Activated T-helper 17 cell treated with anti-CD3 and anti-CD28 coated beads, Interleukin-2, amount 50 U/mL, for 72 hours (primary cell): Measurements from ENCODE around the gene NGRN. TPM values are rescaled to one million over a fixed set of nuclear protein-coding genes. Genes with fewer than 3 reads are reported as not detected.
A peak's percentile ranks its signal among the peaks of the same experiment; 100 is the strongest.

ENCODE experiments used
- ATAC-seq: fragments of 150-1000 bp; cut with Tn5 transposase; replicated peaks from 2 replicates; pipeline ENCODE4 v1.10.0; 2021; ENCODE audit warnings: mild to moderate bottlenecking, moderate library complexity
- H3K27ac Mint-ChIP-seq: one replicate; pipeline ENCODE4 v1.8.0; 2022; ENCODE audit warnings: mixed read lengths
- H3K27me3 Mint-ChIP-seq: one replicate; pipeline ENCODE4 v1.8.0; 2022; ENCODE audit warnings: mixed read lengths
- H3K36me3 Mint-ChIP-seq: one replicate; pipeline ENCODE4 v1.8.0; 2022; ENCODE audit warnings: low read depth, mild to moderate bottlenecking, mixed read lengths
- H3K4me1 Mint-ChIP-seq: one replicate; pipeline ENCODE4 v1.8.0; 2022; ENCODE audit warnings: mixed read lengths
- H3K4me3 Mint-ChIP-seq: one replicate; pipeline ENCODE4 v1.8.0; 2022; ENCODE audit warnings: mild to moderate bottlenecking, mixed read lengths
- H3K9me3 Mint-ChIP-seq: one replicate; pipeline ENCODE4 v1.8.0; 2022; ENCODE audit warnings: mixed read lengths
- total RNA-seq, 2 donors: library from RNA; stranded (reverse); gene quantifications; one replicate each; pipeline ENCODE4 v1.2.3, GENCODE V29; 2022

The NGRN gene
- total RNA-seq, 2 donors from 2014 or later = 22.4 to 31.1 TPM

DNA sequence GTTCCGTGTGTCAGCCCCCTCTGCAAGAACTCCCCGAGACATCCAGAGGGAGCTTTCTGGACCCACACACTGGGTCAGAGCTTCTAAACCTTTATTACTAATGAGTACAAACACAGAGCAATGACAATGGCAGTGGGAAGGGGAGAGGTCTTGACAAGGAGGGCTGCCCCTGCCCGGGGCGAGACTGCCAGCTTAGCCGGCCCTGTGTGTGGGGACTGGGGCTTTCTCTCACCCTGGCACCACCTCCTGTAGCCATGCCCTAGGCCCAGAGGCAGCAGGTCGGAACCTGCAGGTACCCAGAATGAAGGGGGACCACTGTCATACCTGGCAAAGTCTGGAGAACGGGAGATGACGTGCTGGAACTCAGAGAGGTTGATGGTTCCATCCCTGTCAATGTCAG, 34.9 kb upstream of the NGRN start:
- H3K4me1 Mint-ChIP-seq = peaks cover 14% of the 10 kb centered on the region
- no peaks in the 10 kb centered on the region for H3K27me3 Mint-ChIP-seq
- peaks cover 65% of the 10 kb centered on the region for H3K36me3 Mint-ChIP-seq
- H3K27ac Mint-ChIP-seq = peak overlapping the region; percentile 90
- no peaks in the 10 kb centered on the region for H3K9me3 Mint-ChIP-seq
- ATAC-seq = no peak
- peak overlapping the region; percentile 98 for H3K4me3 Mint-ChIP-seq

DNA sequence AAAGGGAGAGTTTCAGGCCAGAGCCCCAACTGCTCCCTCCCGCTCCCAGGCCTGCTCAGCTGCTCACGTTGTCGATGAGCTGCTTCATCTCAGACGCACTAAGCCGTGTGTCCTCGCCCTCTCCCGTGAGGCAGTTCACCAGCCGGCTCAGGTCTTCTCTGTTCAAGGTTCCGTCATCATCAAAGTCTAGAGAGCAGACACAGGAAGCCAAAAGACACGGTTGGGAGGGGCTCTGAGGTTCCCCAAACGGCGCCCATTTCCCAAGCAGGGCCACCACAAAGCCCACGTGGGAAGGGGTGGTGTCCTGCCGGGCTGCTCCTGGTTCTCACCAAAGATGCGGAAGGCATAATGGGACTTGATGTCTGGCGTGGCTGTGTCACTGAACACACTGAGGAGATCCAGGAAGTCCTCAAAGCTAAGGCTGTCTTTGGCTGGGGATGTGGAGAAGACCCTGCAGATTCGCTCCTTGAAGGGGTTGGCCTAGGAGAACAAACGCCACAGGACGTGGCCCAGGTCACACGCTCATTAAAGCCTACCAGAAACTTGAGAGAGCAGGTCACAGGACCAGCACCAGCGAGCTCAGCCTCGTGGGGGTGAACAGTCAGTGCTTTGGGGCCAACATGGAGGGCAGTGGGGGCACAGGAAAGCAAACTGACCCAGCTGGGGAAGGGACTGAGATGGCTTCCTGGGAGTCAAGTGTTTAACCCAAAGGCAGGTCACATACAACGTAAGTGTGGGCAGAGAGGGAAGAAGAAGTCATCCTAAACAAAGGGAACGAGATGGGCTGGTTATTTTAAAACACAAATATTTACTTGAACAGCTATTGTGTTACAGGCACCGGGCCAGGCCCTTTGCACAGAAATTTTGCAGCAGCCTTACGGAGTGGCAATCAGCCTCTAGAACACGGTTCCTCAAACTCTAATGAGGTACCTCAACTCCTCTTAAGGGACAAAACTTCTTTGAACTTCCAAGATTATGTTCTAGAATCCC, 34.1 kb upstream of the NGRN start:
- Mint-ChIP-seq H3K9me3 (no peaks in the 10 kb centered on the region), H3K27me3 (no peaks in the 10 kb centered on the region), H3K4me3 (peak overlapping the region; percentile 98), H3K27ac (peak overlapping the region; percentile 90), H3K36me3 (peaks cover 62% of the 10 kb centered on the region), H3K4me1 (peaks cover 14% of the 10 kb centered on the region)
- peak; percentile 40 for ATAC-seq

DNA sequence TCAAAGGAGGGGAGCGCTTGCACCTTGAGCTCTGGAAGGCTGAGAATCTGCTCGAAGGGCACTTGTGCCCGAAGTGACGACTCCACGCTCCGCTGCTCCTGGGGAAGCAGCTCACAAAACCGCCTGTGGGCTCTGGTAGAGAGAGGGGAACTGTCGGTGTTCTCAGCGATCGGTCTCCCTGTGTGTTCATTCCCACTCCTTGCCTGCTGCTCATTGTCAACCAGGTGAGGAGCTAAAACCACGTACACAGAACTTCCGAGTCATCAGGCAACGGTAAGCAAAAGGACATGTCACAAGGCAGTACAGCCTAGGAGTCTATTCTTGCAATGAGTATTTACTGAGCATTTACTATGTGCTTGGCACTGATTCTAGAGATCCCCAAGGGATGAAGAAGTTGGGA, 33.3 kb upstream of the NGRN start:
- Mint-ChIP-seq H3K36me3 (peaks cover 64% of the 10 kb centered on the region), H3K4me3 (peak overlapping the region; percentile 98), H3K27me3 (no peaks in the 10 kb centered on the region), H3K4me1 (peaks cover 14% of the 10 kb centered on the region), H3K27ac (peak overlapping the region; percentile 90), H3K9me3 (no peaks in the 10 kb centered on the region)
- ATAC-seq = no peak

- no peaks in the 10 kb centered on the region for H3K9me3 Mint-ChIP-seq
- H3K4me1 Mint-ChIP-seq = peaks cover 14% of the 10 kb centered on the region
- peak overlapping the region; percentile 90 for H3K27ac Mint-ChIP-seq
- ATAC-seq = no peak
- H3K4me3 Mint-ChIP-seq = peak overlapping the region; percentile 98
- no peaks in the 10 kb centered on the region for H3K27me3 Mint-ChIP-seq
- peaks cover 67% of the 10 kb centered on the region for H3K36me3 Mint-ChIP-seq
These were observed 32.5 kb upstream of the NGRN start for GRCh38 chr15:90232941-90233386.

GRCh38 chr15:90233387-90234095, 31.9 kb upstream of the NGRN start, which contains the start of gene CIB1:
CIB1 (minus strand) TSS chr15:90233941; CDS start chr15:90233885, 56 bp downstream.
- Mint-ChIP-seq H3K27ac (peak within 1 kb of the TSS; percentile 90), H3K4me1 (peaks cover 14% of the 10 kb centered on the region), H3K27me3 (no peaks in the 10 kb centered on the region), H3K4me3 (peak within 1 kb of the TSS; percentile 98), H3K9me3 (no peaks in the 10 kb centered on the region), H3K36me3 (peaks cover 72% of the 10 kb centered on the region)
- peak; percentile 89 for ATAC-seq

DNA sequence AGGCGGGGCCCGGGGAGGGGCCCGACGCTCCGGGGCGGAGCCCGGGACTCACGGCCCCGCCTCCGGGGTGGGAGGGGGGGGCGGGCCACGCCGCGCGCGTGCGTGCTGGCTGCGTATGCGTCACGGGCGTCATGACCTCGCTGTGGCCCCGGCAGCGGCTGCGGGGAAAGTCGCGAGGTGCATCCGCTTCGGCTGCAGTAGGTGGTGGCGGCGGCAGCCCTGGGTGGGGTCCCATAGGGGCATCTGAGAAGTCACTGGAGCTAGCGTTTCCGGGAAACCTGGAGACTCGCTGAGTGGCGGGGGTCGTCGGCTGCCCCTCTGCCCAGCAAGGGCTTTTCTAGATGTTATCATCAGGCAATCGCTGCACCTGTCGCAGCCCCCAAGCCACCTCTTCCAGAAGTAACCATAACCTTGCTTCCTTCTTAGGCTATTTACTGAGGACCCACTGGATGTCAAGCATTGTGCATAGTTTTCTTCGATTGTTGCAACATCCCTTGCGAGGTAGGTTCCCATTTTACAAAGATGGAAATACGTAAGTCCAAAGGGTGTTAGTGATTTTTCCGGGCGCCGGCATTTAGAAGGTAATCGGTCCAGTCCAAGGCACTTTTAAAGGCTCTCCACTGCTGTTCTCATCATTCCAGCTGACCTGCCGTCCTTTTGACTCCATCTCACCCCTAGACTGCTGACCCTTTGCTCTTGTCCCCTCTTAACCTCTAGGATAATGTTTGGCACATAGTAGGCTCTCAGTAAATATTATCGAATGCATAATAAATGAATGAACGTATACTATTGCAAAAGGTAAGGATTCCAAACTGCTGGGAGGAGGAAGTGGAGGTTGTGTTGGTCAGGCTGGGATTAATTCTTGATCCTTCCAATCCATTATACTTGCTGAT, 31.1 kb upstream of the NGRN start, which contains the start of gene GDPGP1:
Gene GDPGP1 (plus strand): TSS at position 114 of the 893 bp plus-strand sequence. CDS start 6,700 bp downstream, outside the sequence.
- H3K4me1 Mint-ChIP-seq = peaks cover 14% of the 10 kb centered on the region
- H3K4me3 Mint-ChIP-seq = peak within 1 kb of the TSS; percentile 98
- H3K36me3 Mint-ChIP-seq = peaks cover 72% of the 10 kb centered on the region
- ATAC-seq = peak; percentile 66
- no peaks in the 10 kb centered on the region for H3K9me3 Mint-ChIP-seq
- peak within 1 kb of the TSS; percentile 90 for H3K27ac Mint-ChIP-seq
- no peaks in the 10 kb centered on the region for H3K27me3 Mint-ChIP-seq

- Mint-ChIP-seq H3K27me3 (no peaks in the 10 kb centered on the region), H3K36me3 (peaks cover 36% of the 10 kb centered on the region), H3K4me3 (no peak overlapping the region), H3K27ac (no peak overlapping the region), H3K4me1 (no peaks in the 10 kb centered on the region), H3K9me3 (no peaks in the 10 kb centered on the region)
- peak; percentile 38 for ATAC-seq
These were observed 26.1 kb upstream of the NGRN start for GRCh38 chr15:90239371-90239770.

GRCh38 chr15:90240856-90241255, 24.6 kb upstream of the NGRN start:
- H3K4me1 Mint-ChIP-seq = no peaks in the 10 kb centered on the region
- H3K9me3 Mint-ChIP-seq = no peaks in the 10 kb centered on the region
- H3K4me3 Mint-ChIP-seq = no peak overlapping the region
- no peak for ATAC-seq
- H3K27ac Mint-ChIP-seq = no peak overlapping the region
- H3K36me3 Mint-ChIP-seq = peaks cover 36% of the 10 kb centered on the region
- H3K27me3 Mint-ChIP-seq = no peaks in the 10 kb centered on the region

DNA sequence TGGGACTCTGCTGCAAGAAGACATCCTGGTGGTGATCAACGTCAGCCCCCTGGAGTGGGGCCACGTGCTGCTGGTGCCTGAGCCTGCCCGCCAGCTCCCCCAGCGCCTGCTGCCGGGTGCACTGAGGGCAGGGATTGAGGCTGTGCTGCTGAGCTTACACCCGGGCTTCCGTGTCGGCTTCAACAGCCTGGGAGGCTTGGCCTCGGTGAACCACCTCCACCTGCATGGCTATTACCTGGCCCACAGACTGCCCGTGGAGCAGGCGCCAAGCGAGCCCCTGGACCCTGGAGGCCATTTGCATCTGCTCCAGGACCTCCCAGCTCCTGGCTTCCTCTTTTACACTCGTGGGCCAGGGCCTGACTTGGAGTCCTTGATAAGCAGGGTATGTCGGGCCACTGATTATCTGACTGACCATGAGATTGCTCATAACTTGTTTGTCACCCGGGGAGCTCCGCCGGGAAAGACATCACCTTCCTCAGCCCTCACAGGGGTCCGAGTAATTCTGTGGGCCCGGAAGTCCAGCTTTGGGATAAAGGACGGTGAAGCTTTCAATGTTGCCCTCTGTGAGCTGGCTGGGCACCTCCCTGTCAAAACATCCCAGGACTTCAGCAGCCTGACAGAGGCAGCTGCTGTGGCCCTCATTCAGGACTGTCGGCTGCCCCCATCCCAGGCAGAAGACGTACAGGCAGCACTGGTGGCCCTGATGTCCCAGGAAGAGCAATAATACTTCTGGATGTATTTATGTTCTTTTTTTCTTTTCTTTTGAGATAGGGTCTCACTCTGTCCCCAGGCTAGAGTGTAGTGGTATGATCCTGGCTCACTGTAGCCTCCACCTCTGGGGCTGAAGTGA, 23.9 kb upstream of the NGRN start:
- H3K36me3 Mint-ChIP-seq = peaks cover 29% of the 10 kb centered on the region
- H3K27me3 Mint-ChIP-seq = no peaks in the 10 kb centered on the region
- H3K27ac Mint-ChIP-seq = no peak overlapping the region
- no peak for ATAC-seq
- H3K9me3 Mint-ChIP-seq = no peaks in the 10 kb centered on the region
- no peaks in the 10 kb centered on the region for H3K4me1 Mint-ChIP-seq
- no peak overlapping the region for H3K4me3 Mint-ChIP-seq

- Mint-ChIP-seq H3K27ac (no peak overlapping the region), H3K36me3 (peaks cover 5% of the 10 kb centered on the region), H3K4me1 (no peaks in the 10 kb centered on the region), H3K9me3 (no peaks in the 10 kb centered on the region), H3K4me3 (no peak overlapping the region), H3K27me3 (no peaks in the 10 kb centered on the region)
- ATAC-seq = no peak
These were observed 21.4 kb upstream of the NGRN start for GRCh38 chr15:90243943-90244639.

- no peak overlapping the region for H3K27ac Mint-ChIP-seq
- H3K27me3 Mint-ChIP-seq = no peaks in the 10 kb centered on the region
- H3K36me3 Mint-ChIP-seq = no peaks in the 10 kb centered on the region
- peaks cover 4% of the 10 kb centered on the region for H3K4me1 Mint-ChIP-seq
- ATAC-seq = peak; percentile 5
- peak overlapping the region; percentile 62 for H3K4me3 Mint-ChIP-seq
- H3K9me3 Mint-ChIP-seq = no peaks in the 10 kb centered on the region
These were observed 16.7 kb upstream of the NGRN start for GRCh38 chr15:90248789-90249202.

GRCh38 chr15:90249203-90249863, 16.1 kb upstream of the NGRN start, which contains the start of gene TTLL13:
TTLL13 (plus strand) TSS chr15:90249556; CDS start chr15:90250631, 1,075 bp downstream.
- Mint-ChIP-seq H3K9me3 (no peaks in the 10 kb centered on the region), H3K27ac (peak within 1 kb of the TSS; percentile 15), H3K4me3 (peak within 1 kb of the TSS; percentile 62), H3K36me3 (no peaks in the 10 kb centered on the region), H3K4me1 (peaks cover 4% of the 10 kb centered on the region), H3K27me3 (no peaks in the 10 kb centered on the region)
- ATAC-seq = peak; percentile 97
